Astrocyte (in vitro differentiated cells and primary cell): Measurements from ENCODE around the gene SOX2. TPM values are rescaled to one million over a fixed set of nuclear protein-coding genes. Genes with fewer than 3 reads are reported as not detected.

Experiments used
- DNase-seq: peaks from one replicate; pipeline ENCODE4 v3.0.0-alpha.2; 2010; ENCODE audit warnings: low read depth
- FAIRE-seq: peaks from 2 replicates; lab custom pipeline; 2011; peaks lifted over from hg19 to GRCh38; lab: Jason Lieb, UNC
- H2AFZ ChIP-seq: 2 replicates; pipeline ENCODE4 v1.6.0; 2012; ENCODE audit warnings: low read depth, low read length, inconsistent platforms
- H3K27ac ChIP-seq: 2 replicates; pipeline ENCODE4 v1.5.1; 2011; ENCODE audit warnings: low read depth, low read length, inconsistent platforms
- H3K27me3 ChIP-seq: 2 replicates; pipeline ENCODE4 v1.6.0; 2011; ENCODE audit warnings: low read length, inconsistent platforms; ENCODE audit not compliant: insufficient read depth
- H3K36me3 ChIP-seq: 2 replicates; pipeline ENCODE4 v1.5.1; 2011; ENCODE audit warnings: low read length, inconsistent platforms; ENCODE audit not compliant: insufficient read depth
- H3K4me1 ChIP-seq: 2 replicates; pipeline ENCODE4 v1.5.1; 2011; ENCODE audit warnings: low read length, inconsistent platforms; ENCODE audit not compliant: insufficient read depth
- H3K4me2 ChIP-seq: 2 replicates; pipeline ENCODE4 v1.6.0; 2012; ENCODE audit warnings: low read length, inconsistent platforms
- H3K4me3 ChIP-seq: 2 replicates; pipeline ENCODE4 v1.5.1; 2011; ENCODE audit warnings: low read depth, mild to moderate bottlenecking, low read length, inconsistent platforms; ENCODE audit not compliant: insufficient read depth
- H3K79me2 ChIP-seq: 2 replicates; pipeline ENCODE4 v1.6.0; 2012; ENCODE audit warnings: mild to moderate bottlenecking, low read length, inconsistent platforms; ENCODE audit not compliant: insufficient read depth
- H3K9ac ChIP-seq: 2 replicates; pipeline ENCODE4 v1.6.0; 2012; ENCODE audit warnings: mild to moderate bottlenecking, low read length, inconsistent platforms
- H3K9me3 ChIP-seq: 2 replicates; pipeline ENCODE4 v1.5.1; 2012; ENCODE audit warnings: low read depth, mild to moderate bottlenecking, low read length, inconsistent platforms; ENCODE audit not compliant: insufficient read depth
- H4K20me1 ChIP-seq: 2 replicates; pipeline ENCODE4 v1.6.0; 2012; ENCODE audit warnings: low read length, inconsistent platforms; ENCODE audit not compliant: insufficient read depth
- H3K27ac Mint-ChIP-seq: one replicate; pipeline ENCODE4 v1.8.0; 2021; ENCODE audit warnings: mild to moderate bottlenecking, mixed read lengths; ENCODE audit not compliant: unreplicated experiment
- H3K27me3 Mint-ChIP-seq: one replicate; pipeline ENCODE4 v1.8.0; 2021; ENCODE audit warnings: low read depth, mixed read lengths; ENCODE audit not compliant: unreplicated experiment
- H3K36me3 Mint-ChIP-seq: one replicate; pipeline ENCODE4 v1.8.0; 2021; ENCODE audit warnings: low read depth, mixed read lengths; ENCODE audit not compliant: unreplicated experiment
- H3K4me1 Mint-ChIP-seq: one replicate; pipeline ENCODE4 v1.8.0; 2021; ENCODE audit warnings: low read depth, mixed read lengths; ENCODE audit not compliant: unreplicated experiment
- H3K4me3 Mint-ChIP-seq: one replicate; pipeline ENCODE4 v1.8.0; 2021; ENCODE audit warnings: mild to moderate bottlenecking, moderate library complexity, mixed read lengths; ENCODE audit not compliant: unreplicated experiment
- H3K9me3 Mint-ChIP-seq: one replicate; pipeline ENCODE4 v1.8.0; 2021; ENCODE audit warnings: mild to moderate bottlenecking, mixed read lengths; ENCODE audit not compliant: unreplicated experiment
- EZH2 ChIP-seq: IDR thresholded peaks from 2 replicates; pipeline ENCODE4 v1.6.1; 2012; ENCODE audit warnings: mild to moderate bottlenecking, low read length, inconsistent platforms; ENCODE audit not compliant: insufficient read depth
- total RNA-seq: library from RNA; stranded (reverse); gene quantifications from 2 replicates; pipeline ENCODE4 v1.2.1, GENCODE V29; 2021
- TF ChIP-seq, protein P1 (sequence below): IDR thresholded peaks from 2 replicates; pipeline ENCODE4 v1.5.1; 2011; ENCODE audit warnings: low read depth, mild to moderate bottlenecking, inconsistent platforms, low read length, moderate library complexity; ENCODE audit not compliant: insufficient read depth

The SOX2 gene
- total RNA-seq, 1 donor from 2014 or later, result 6.5 TPM

DNA sequence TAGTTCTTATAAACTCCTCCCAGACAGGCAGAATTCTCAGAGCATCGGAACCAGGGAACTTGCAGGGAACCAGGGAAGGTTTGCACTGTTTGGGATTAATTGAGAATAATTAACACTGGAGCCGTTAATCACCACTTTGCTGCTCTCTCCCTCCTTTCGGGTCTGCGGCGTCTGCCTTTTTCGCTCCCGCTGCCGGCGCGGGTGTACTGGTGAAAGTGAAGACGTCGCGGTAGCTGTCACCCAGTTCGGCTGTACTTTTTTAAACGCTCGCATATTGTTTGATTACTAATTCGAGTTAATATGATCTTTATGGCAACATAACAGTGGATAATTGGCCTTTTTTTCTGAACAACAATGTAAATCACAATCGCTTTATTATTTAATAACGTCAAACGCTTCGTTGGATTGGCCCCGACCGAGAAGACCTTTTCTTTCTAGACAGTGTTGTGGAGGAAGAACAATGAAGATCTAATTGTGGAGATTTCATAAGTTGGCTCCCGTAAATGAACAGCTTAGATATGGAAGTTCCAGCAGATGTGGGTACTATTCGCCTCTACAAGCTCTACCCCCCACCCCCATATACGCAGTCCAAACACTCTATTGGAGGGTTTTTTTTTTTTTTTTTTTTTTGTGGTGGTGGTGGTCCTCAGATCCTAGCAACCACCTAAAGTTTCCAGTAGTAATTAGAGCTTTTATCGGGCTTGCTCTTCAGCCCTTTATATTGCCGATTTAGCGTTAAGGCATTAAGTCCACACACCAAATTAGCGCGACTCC lies 12.7 kb downstream of the SOX2 start:
- FAIRE-seq (no peak), DNase-seq (no peak)
- no peak overlapping the region for H3K27ac Mint-ChIP-seq
- Histone ChIP-seq H3K9ac (peak overlapping the region; percentile 36), H3K79me2 (peaks cover 34% of the 10 kb centered on the region), H3K4me3 (peak overlapping the region; percentile 38), H4K20me1 (no peaks in the 10 kb centered on the region), H3K4me1 (peaks cover 28% of the 10 kb centered on the region), H3K36me3 (no peaks in the 10 kb centered on the region), H3K27ac (no peak overlapping the region), H3K9me3 (no peaks in the 10 kb centered on the region), H3K27me3 (peaks cover 95% of the 10 kb centered on the region), H2AFZ (peak overlapping the region; percentile 68), H3K4me2 (peak overlapping the region; percentile 79)
- TF ChIP-seq EZH2, result peak; percentile 65
- TF ChIP-seq, protein P1, sequence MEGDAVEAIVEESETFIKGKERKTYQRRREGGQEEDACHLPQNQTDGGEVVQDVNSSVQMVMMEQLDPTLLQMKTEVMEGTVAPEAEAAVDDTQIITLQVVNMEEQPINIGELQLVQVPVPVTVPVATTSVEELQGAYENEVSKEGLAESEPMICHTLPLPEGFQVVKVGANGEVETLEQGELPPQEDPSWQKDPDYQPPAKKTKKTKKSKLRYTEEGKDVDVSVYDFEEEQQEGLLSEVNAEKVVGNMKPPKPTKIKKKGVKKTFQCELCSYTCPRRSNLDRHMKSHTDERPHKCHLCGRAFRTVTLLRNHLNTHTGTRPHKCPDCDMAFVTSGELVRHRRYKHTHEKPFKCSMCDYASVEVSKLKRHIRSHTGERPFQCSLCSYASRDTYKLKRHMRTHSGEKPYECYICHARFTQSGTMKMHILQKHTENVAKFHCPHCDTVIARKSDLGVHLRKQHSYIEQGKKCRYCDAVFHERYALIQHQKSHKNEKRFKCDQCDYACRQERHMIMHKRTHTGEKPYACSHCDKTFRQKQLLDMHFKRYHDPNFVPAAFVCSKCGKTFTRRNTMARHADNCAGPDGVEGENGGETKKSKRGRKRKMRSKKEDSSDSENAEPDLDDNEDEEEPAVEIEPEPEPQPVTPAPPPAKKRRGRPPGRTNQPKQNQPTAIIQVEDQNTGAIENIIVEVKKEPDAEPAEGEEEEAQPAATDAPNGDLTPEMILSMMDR, result no peak
- H3K9me3 Mint-ChIP-seq, result peaks cover 9% of the 10 kb centered on the region
- H3K27me3 Mint-ChIP-seq, result peaks cover 30% of the 10 kb centered on the region
- H3K36me3 Mint-ChIP-seq, result no peaks in the 10 kb centered on the region
- H3K4me3 Mint-ChIP-seq, result no peak overlapping the region
- peaks cover 9% of the 10 kb centered on the region for H3K4me1 Mint-ChIP-seq

DNA sequence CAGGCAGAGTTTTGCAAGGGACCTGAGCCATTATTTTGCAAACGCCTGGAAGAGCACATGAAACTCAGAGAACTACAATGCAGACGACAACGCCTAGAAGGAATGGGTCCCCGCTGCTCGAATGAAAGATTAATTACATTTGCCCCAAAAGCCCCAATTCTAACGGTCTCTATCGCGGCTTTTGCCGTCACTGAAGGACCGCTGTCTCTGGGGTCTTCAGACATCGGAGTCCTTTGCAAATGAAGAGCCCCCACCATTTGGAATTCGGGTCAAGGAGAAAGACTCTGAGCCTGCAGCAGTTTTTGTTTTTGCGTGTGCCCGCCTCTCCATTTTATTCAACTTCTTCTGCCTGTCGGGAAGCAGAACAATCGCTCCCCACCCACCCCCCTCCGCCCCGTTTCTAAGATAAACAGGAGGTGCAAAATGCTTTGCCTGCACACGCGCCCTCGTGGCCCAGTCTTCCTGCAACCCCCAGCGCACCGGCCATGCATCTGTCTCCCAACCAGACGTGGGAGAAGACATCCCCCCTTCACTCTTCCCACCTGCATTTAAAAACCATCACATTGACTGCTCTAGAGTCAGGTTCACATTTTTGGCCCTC lies 13.5 kb downstream of the SOX2 start:
- H3K9ac ChIP-seq, result no peak overlapping the region
- no peaks in the 10 kb centered on the region for H3K9me3 ChIP-seq
- H3K4me3 ChIP-seq, result no peak overlapping the region
- Mint-ChIP-seq H3K4me3 (peak overlapping the region; percentile 40), H3K9me3 (peaks cover 9% of the 10 kb centered on the region), H3K4me1 (peaks cover 9% of the 10 kb centered on the region), H3K36me3 (no peaks in the 10 kb centered on the region), H3K27ac (no peak overlapping the region), H3K27me3 (peaks cover 31% of the 10 kb centered on the region)
- no peak for FAIRE-seq
- peaks cover 23% of the 10 kb centered on the region for H3K4me1 ChIP-seq
- H3K4me2 ChIP-seq, result peak overlapping the region; percentile 79
- no peaks in the 10 kb centered on the region for H4K20me1 ChIP-seq
- no peak overlapping the region for H3K27ac ChIP-seq
- TF ChIP-seq, protein P1, result no peak
- TF ChIP-seq EZH2, result no peak
- DNase-seq, result no peak
- H3K79me2 ChIP-seq, result peaks cover 26% of the 10 kb centered on the region
- H2AFZ ChIP-seq, result peak overlapping the region; percentile 15
- peaks cover 95% of the 10 kb centered on the region for H3K27me3 ChIP-seq
- H3K36me3 ChIP-seq, result no peaks in the 10 kb centered on the region
